GM21619 (cell line): Measurements from ENCODE around the gene CRB3.

Experiments
- ATAC-seq: cut with Tn5 transposase; IDR thresholded peaks from one replicate; pipeline ENCODE4 v1.9.1; 2021; ENCODE audit not compliant: unreplicated experiment

CRB3 gene

DNA sequence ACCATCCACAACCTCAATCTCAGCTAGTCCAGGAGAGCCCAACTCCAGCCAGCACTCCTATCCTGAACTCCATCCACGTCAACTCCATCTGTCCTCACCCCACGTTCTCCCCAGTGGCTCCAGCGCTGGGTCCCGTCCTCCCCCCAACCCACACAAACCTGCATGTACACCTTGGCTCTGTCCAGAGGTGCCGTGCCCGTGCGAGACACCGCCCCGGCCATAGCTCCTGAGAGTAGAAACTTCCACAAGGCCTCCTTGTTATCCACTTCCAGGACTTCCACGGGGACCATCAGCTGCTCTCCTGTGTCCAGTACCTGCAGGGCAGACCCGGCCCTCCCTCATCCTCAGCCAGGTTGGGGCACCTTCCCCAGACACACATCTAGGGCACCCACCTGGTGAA lies 32.2 kb upstream of the CRB3 start:
- no peak for ATAC-seq

DNA sequence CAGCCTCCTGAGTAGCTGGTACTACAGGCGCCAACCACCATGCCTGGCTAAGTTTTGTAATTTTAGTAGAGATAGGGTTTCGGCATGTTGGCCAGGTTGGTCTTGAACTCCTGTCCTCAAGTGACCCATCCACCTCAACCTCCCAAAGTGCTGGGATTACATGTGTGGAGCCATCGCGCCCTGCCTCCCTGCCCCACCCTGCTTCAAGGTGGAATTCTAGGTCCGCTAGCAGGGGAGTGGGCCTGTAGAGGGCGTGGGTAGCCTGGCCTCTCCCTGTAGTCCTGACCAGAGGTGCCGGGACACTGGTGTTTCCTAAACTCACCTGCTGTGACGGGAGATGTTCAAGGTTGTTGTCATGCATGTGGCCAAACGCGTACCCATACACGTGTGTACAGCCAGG lies 30.9 kb upstream of the CRB3 start:
- ATAC-seq: no peak

- ATAC-seq: no peak
Measured at GRCh38 chr19:6433663-6434062, 30.4 kb upstream of the CRB3 start, which contains the start of gene SLC25A41. TSS of gene SLC25A41 (minus strand) at chr19:6433763. CDS start at chr19:6433693, 70 bp downstream.

DNA sequence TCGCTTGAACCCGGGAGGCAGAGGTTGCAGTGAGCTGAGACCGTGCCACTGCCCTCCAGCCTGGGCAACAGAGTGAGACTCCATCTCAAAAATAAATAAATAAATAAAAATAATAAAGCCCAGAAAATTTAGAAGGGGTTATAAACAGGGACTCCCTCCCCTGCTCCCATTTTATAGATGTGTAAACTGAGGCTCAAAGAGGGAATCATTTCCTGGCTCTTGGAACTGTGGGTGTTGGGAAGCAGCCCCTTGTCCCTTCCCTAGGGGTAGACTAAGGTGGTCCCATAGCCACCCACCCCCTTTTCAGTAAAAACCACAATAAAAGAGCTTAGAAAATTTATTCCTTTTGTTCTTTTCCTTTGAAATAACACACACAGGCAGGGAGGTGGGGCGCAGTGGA lies 24.3 kb upstream of the CRB3 start:
- ATAC-seq: no peak

DNA sequence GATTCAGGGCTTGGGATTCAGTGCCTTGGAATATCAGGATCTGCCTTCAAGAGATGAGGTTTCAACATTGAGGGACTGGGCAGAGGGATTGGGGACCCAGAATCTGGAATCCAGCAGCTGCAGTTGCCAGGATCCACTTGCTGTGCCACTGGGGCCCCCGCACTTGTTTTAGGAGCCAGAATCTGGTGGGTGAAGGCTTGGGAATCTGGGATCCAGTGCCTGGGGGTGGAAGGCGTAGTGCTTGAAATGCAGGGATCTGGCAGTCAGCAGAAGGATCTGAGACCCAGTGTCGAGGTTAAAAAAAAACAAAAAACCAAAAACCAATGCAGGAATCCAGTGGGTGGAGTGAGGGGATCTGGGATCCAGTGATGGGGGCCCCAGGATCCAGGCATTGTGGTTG lies 23.2 kb upstream of the CRB3 start:
- ATAC-seq: no peak

DNA sequence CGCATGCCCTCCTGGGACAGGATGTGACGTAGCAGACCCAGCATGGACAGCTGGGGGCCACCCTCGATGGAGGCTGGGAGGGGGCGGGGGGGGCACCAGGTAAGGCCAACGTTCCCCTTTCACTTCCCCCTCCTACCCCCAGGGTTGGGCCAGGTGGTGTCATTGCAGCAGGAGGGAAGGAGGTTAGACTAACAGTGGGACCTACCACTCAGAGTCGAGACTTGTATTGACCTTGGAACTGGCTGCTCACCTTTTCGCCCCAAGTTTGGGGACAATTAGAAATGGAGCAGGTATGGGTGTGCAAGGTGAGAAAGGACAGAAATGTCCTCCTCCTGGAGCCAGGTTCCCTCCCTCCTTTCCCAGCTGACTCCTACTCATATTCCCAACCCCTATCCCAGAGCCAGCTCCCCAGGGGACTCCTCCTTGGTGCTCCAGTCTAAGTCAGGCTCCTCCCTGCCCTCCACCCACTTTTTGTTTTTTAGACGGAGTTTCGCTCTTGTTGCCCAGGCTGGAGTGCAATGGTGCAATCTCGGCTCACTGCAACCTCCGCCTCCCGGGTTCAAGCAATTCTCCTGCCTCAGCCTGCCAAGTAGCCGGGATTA lies 21.9 kb upstream of the CRB3 start:
- no peak for ATAC-seq

- no peak for ATAC-seq
Measured at GRCh38 chr19:6443986-6444385, 20.1 kb upstream of the CRB3 start.

DNA sequence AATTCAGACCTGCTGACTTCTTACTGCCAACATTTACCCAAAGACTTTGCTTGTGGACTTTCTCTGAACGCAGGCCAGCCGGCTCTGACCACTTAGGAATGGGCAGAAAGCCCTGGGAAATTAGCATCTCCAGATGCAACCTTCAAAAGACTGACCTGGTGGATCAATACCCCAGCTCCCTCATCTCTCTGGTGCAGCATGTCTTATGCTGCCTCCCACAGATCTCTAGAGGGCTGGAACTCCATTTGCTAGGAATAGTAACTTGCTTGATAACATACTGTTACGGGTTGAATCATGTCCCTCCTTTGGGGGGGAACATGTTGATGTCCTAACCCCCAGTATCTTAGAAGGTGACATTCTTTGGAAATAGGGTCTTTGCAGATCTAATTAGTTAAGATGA lies 17.6 kb upstream of the CRB3 start:
- ATAC-seq: no peak

DNA sequence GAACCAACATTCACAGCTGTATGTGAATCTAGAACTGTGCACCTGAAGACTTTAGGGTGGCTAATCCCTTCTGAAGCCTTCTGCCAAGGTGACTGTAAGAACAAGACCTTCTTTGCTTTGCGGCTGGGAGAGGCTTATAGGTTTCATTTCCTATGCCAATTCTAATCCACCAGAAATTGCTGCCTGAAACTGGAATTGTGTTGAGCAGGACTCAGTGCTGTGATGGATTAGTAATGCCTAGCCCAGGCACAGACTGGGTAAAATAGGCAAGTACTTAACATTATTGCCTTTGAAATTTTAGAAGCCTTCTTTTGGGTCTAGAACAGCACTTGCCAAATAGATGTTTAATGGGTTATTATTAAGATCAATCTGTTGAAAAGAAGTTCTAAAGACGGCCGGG lies 16.0 kb upstream of the CRB3 start:
- no peak for ATAC-seq

DNA sequence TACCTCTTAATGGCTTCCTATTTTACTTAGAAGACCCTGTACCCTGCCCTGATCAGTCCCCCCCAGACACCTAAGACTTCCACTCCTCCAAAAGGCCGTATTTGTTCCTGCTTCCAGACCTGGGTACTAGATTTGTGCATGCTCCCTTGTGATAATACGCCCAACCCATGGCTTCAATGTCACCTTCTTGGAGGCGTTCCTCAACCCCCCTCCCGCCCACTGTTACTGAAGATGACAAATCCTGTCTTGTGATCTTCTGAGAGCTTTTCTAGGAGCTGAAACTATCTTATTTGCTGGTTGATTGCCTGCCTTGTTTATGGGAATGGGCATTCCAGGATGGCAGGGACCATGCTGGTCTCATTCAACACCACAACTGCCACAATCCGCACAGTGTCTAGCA lies 13.9 kb upstream of the CRB3 start:
- ATAC-seq: no peak

DNA sequence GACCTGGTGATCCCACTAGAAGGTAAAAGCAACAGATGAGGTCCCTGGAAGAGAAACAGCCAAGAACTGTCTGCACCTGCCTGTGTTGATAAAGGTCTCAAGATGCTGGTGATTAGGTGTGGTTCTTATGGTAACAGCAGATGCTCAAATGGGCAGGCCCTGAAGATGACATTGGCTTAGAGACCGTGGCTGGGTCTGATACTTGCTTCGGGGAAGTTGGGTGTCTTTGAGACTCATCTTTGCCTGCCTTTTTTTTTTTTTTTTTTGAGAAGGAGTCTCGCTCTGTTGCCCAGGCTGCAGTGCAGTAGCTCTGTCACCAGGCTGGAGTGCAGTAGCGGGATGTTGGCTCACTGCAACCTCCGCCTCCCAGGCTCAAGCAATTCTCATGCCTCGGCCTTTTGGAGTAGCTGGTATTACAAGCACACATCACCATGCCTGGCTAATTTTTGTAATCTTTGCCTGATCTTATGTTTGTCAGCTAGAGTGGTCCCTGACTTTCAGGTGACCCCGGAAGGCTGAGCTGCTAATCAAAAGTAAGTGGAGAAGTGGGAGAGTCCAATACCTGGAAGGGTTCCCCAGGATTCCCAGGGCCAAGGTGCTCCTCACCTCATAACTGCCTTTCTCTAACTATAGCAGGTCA lies 12.4 kb upstream of the CRB3 start:
- ATAC-seq: no peak

DNA sequence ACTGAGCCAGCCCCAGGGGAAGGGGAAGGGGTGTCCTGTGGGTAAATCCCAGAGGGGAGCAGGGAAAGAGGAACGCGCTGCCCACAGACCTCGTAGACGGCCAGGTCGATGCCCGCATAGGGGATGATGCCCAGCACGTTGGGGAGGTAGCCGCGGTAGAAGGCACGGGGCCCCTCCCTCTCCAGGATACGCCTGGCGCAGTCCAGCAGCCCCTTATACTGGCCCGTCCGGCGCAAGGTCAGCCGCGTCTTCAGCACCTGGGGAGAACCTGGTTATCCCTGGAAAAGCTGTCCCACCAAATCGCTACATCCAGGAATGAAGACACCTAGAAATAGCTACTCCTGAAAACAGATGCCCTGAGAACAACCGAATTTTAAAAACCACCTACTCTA lies 11.9 kb upstream of the CRB3 start:
- ATAC-seq: no peak

DNA sequence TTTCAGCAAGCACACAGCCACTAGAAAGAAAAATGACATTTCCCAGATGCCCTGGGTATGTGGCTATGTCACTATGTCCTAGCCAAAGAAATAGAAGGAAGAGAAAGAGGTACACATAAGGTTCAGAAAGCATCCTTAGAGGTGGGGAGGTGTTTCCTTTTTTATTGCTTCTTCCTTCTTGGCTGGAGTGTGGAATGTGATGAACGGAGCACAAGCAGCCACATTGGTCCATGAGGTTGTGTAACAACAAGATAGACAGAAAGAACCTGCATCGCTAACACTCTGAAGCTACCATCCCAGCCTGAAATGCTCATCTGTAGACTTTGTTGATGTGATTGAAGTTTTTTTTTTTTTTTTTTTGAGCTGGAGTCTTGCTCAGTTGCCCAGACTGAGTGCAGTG lies 11.2 kb upstream of the CRB3 start:
- no peak for ATAC-seq

DNA sequence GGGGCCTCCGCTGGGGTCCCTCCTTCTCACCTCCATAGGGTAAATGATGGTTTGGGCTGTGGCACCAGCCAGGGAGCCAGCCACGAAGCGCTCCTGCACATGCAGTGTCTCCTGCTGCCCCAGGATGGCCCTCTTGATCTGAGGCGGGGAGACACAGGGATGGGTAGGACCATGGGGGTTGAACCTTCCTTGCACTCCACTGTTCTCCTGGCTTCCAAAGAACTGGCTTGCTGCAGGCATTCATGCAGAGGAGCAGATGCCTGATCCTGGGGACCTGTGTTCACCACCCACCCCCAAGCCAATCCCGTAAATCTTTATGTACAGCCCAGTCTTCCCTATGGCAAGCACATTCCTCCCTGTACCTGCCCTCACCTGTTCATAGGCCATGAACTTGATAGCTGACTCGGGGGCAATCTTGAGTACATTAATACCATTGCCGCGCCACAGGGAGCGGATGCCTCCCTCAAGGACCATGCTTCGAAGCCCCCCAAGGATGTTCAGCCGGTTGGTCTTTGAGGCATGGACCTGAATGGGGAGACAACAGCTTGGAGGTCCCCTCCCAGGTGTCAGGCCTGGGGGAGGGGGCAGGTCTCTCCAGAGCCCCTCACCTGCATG lies 10.0 kb upstream of the CRB3 start:
- ATAC-seq: no peak

DNA sequence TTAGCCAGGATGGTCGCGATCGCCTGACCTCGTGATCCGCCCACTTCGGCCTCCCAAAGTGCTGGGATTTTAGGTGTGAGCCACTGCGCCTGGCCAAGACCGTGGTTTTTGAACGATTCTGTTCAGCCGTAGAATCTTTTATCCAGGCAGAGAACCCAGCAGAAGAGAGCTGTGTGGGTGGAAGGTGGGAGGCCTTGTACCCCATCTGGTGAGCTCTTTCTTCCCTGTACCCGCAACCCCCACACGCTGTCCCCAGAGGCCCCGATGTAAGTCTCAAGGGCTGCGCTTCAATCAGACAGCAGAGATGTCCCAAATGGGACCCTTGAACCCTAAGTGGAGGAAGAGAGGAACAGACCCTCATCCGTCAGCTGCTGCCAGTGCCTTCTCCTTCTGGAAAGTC lies 8.1 kb upstream of the CRB3 start:
- ATAC-seq: no peak

GRCh38 chr19:6457958-6458694 lies 5.9 kb upstream of the CRB3 start:
- ATAC-seq: no peak

DNA sequence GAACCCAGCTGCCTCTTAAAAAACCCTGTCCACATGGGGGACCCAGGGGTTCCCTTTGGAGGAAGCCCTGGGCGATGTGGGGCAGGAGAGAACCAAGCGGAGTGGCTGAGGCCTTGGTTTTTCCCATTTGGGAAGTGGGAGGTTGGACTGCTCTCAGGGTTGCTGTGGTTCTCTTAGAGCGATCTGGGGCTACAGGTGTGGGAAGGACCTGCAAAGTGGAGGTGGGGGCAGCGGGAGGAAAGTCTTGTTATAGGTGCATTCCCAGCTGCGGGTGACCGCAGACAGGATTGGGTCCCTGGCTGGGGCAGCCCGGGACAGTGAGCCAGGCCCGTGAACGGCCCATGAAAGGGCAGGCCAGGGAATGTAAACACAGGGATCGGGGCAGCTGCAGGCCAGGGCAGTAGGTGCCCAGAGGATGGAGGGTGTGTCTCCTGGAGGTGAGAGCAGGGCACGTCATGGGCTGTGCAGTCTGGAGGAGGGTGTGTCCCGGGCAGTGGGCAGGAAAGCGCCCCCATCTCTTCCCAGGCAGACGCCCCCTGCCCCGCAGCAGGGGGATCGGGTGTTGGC lies 5.3 kb upstream of the CRB3 start:
- no peak for ATAC-seq

DNA sequence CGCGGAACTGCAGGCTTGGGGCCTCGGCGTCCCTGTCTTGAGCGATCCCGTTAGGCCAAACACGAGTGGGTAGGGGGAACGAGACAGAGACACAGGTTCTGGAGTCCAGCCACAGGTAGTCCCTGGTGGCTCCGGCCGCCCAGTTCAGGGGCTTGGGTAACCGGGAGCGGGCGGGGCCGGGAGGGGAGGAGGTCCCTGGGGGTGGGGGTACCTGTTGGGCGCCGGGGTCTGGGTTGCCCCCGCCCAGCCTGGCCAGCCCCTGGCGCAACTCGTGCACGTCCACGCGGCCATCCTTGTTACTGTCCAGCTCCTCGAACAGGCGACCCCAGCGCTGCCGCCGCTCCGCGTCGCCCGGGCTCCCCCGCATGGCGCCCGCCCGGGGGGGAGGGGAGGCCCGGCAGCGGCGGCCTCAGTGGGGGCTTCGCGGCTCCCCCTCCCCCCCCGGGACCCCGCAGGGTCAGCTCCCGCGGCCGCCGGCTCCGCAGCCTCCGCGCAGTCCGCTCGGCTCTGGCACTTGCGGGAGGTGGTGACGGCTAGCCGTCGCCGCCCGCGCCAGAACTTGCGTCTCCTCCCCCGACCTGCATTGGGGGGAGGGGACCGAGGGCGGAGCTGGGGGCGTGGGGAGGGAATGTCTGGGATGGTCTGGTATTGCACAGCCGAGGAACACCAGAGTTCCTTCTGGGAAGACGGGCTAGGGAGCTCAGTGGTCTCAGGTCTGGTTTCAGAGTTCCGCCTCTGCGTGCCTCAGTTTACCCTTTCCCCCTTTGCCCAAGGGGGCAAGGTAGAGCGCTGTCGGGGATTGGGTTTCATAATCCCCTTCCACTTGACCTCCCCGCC lies 4.6 kb upstream of the CRB3 start, which contains the start of gene SLC25A23:
TSS of gene SLC25A23 (minus strand) at position 531 of the 837 bp plus-strand sequence. CDS start at position 367, 164 bp downstream.
- peak; percentile 16 for ATAC-seq

GRCh38 chr19:6460099-6460884 lies 3.8 kb upstream of the CRB3 start:
- ATAC-seq: peak; percentile 61

DNA sequence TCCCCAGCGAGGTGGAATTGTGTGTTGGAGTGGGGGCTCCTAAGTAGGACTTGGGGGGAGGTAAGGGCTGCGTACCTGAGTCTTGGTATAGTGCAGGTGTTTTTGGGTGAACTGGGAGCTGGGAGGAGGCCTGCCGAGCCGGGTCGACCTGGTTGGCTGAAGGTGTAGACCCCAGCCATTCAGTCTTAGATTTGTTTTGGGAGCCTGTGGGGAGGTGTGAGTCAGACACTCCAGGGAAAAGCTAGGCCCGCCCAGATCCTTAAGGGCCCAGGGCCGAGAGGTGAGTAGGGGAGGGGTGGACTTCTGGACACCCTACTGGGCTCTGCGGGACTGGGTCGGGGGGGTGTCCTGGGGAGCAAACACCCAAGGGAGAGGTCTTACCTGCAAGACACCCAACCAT lies 935 bp downstream of the CRB3 start:
- ATAC-seq: no peak
